Cardiac muscle cell (in vitro differentiated cells and primary cell): Measurements from ENCODE around the gene SGTA. TPM values are rescaled to one million over a fixed set of nuclear protein-coding genes. Genes with fewer than 3 reads are reported as not detected.

ENCODE experiments used
- DNase-seq, 2 donors: peaks; one replicate each; pipeline versions ENCODE4 v3.0.0 to v3.0.0-alpha.2; 2010 to 2017; ENCODE audit warnings: low read depth in 1 of 2, low spot score in 1 of 2
- H3K27ac ChIP-seq: fragments of 200-600 bp; sonication (generic); 2 replicates; pipeline ENCODE4 v1.5.1; 2016
- H3K27me3 ChIP-seq: fragments of 200-600 bp; sonication (generic); 2 replicates; pipeline ENCODE4 v1.6.0; 2016; ENCODE audit warnings: control low read depth
- H3K36me3 ChIP-seq: fragments of 200-600 bp; sonication (generic); 2 replicates; pipeline ENCODE4 v1.5.1; 2016; ENCODE audit warnings: control low read depth
- H3K4me1 ChIP-seq: fragments of 200-600 bp; sonication (generic); 2 replicates; pipeline ENCODE4 v1.8.1; 2017; ENCODE audit warnings: low read depth, mild to moderate bottlenecking, mixed run types
- H3K4me3 ChIP-seq: fragments of 200-600 bp; sonication (generic); 2 replicates; pipeline ENCODE4 v1.5.1; 2016; ENCODE audit warnings: mild to moderate bottlenecking
- H3K9me3 ChIP-seq: fragments of 200-600 bp; sonication (generic); 2 replicates; pipeline ENCODE4 v1.5.1; 2017; ENCODE audit warnings: low read depth, mild to moderate bottlenecking, control low read depth
- polyA plus RNA-seq: library from polyadenylated mRNA; unstranded; fragments of >200 nt; fragmentation: Nextera tagmentation; extraction: Ambion mirVana; gene quantifications from 2 replicates; pipeline ENCODE4 v1.2.1, GENCODE V29; 2016
- total RNA-seq: library from RNA; depleted of rRNA; stranded (reverse); fragments of >200 nt; gene quantifications from 2 replicates; pipeline ENCODE4 v1.2.3, GENCODE V29; 2016
- TF ChIP-seq, protein P1 (sequence below): IDR thresholded peaks from 2 replicates; pipeline ENCODE4 v1.5.1; 2012; ENCODE audit warnings: low read depth, mild to moderate bottlenecking, low read length

SGTA gene
- total and polyA plus RNA-seq, 2 experiments from 2014 or later: 102 to 135 TPM

DNA sequence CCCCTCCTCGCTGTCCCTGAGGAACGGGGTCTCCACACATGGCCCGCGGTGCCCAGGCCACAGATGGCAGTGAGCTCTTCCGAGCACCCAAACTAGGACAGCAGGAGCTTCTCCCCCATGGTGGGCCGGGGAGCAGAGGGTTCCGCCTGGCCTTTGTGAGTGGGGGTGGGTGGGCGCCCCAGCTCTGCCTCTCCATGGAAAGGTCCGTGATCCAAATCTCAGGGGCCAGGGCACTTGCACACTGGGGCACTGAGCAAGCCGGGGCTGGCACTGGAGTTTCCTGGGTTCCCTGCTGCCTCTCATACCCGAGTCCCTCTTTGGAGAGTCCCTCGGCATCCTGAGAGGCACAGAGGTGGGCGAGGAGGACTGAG, 59.7 kb downstream of the SGTA start:
- TF ChIP-seq, protein P1, sequence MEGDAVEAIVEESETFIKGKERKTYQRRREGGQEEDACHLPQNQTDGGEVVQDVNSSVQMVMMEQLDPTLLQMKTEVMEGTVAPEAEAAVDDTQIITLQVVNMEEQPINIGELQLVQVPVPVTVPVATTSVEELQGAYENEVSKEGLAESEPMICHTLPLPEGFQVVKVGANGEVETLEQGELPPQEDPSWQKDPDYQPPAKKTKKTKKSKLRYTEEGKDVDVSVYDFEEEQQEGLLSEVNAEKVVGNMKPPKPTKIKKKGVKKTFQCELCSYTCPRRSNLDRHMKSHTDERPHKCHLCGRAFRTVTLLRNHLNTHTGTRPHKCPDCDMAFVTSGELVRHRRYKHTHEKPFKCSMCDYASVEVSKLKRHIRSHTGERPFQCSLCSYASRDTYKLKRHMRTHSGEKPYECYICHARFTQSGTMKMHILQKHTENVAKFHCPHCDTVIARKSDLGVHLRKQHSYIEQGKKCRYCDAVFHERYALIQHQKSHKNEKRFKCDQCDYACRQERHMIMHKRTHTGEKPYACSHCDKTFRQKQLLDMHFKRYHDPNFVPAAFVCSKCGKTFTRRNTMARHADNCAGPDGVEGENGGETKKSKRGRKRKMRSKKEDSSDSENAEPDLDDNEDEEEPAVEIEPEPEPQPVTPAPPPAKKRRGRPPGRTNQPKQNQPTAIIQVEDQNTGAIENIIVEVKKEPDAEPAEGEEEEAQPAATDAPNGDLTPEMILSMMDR: no peak
- Histone ChIP-seq H3K9me3 (no peaks in the 10 kb centered on the region), H3K27me3 (peaks cover 25% of the 10 kb centered on the region), H3K27ac (no peak overlapping the region), H3K36me3 (no peaks in the 10 kb centered on the region), H3K4me3 (no peak overlapping the region), H3K4me1 (peaks cover 16% of the 10 kb centered on the region)
- DNase-seq: no peak

DNA sequence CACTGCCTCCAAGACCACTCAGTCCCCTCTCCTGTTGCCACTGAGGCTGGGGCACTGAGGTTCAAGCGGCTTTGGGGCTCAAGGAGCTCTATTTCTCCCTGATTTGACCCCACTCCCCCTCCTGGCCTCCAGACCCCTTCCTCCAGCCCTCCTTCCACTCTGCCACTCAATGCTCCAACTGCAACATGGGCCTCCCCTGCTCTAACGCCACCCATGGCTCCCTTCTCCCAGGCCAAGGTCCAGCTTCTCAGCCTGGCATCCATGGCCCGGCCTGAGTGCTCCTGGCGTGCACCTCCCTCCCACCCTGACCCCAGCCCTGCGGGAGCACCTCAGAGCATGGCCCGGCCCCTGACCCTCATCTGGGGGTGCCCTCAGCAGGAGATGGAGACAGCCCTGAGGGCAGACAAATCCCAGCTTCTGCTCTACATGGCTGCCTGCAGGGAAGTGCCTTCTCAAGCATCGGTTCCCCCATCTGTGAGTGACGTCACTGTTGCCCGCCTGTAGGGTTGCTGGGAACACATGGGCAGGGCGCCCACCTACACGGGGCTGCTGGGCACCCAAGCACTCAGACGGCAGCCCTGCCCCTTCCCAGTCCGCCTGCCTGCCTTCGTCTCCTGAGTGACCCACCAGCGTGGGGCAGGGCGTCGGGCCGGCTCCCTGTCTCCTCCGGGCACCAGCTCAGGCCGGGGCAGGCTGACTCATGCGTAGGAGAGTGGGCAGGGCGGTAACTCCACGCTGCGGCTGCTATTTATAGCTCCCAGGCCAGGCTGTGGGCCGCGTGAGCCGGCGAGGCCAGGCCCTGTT, 60.3 kb downstream of the SGTA start:
- Histone ChIP-seq H3K4me3 (no peak overlapping the region), H3K9me3 (no peaks in the 10 kb centered on the region), H3K27me3 (peaks cover 21% of the 10 kb centered on the region), H3K4me1 (peaks cover 16% of the 10 kb centered on the region), H3K27ac (no peak overlapping the region), H3K36me3 (no peaks in the 10 kb centered on the region)
- TF ChIP-seq, protein P1: no peak
- DNase-seq: peak; percentile 34 to 86

DNA sequence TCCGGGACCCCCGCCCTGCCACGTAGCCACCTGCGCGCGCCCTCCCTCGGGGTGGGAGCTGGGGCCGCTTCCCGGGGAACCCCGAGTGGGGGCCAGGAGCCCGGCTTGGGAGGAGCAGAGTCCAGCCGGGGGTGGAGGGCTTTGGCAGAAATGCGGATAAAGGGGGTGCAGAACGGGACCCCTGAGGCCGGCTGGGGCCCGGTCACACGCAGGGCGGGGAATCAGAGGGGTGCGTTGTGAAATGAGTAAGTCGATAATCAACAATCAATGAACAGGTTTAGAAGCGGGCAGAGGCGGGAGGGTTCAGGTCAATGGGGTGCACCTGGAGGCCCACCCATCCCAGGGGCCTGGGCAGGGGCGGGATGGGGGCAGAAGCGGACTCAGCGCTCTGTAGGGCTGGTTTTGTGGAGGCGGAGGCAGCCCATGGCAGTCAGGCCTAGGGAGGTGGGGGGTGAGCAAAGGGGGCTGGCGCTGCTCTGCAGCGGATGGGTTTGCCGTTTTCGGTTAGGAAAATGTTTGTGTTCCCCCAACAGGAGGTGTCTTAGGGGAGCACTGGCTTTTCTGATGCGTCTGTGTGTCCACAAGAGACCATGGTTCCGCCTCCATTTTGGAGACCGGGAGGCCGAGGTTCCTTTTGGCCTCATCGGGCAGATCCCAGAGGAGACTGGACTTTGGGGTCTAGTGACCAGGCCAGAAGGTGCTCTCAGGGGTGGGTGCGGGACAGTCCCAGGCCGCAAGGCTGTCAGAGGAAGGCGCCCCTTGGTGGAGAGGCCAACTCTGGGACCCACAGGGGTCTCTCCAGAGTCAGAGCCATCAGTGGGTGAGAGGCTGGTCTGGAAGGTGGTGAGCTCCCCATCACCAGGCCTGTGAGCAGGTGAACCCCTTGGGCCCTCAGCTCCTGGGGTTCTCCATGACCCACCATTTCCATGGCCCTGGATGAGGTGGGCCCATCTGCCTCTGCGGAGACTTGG, 61.2 kb downstream of the SGTA start:
- peak overlapping the region; percentile 44 for H3K4me3 ChIP-seq
- H3K9me3 ChIP-seq: no peaks in the 10 kb centered on the region
- no peak for DNase-seq
- H3K4me1 ChIP-seq: peaks cover 16% of the 10 kb centered on the region
- H3K27ac ChIP-seq: no peak overlapping the region
- TF ChIP-seq, protein P1: no peak
- no peaks in the 10 kb centered on the region for H3K36me3 ChIP-seq
- peaks cover 12% of the 10 kb centered on the region for H3K27me3 ChIP-seq

DNA sequence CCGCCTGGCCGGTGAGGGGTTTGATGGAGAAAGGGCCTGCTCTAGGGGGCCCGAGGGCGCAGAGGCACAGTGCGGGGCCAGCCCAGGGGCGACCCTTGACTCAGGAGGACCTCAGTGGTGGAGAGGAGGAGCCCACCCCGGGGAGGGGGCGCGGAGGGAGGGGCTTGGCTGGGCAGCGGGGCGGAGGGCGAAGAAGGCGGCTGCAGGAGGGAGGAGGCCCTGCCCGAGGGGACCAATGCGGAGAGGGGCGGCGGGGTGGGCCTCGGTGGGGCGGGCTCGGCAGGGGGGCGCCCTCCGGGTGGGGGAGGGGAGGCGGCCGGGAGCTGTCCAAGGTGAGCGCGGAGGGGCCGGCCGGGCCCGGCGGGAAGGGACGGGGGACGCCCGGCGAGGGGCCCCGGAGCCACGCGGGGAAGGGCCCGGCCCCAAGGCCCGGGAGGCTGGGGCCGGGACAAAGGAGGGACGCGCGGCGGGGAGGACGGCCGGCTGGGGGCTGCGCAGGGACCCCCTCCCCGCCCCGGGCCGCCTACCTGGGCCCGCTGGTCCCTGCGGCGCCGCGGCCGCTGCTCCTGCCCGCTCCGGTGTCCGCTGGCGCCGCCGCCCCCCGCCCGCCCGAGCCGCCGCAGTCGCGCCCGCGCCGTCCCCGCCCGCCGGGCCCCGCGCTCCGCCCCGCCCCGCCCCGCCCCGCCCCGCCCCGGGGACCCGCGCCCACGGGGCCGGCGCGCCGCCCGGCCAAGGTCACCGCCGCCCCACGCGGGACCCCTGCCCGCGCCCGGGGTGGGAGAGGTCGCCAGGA, 62.1 kb downstream of the SGTA start, which contains the start of gene DIRAS1:
DIRAS1 (minus strand) TSS at position 596 of the 793 bp plus-strand sequence. CDS start 3,566 bp downstream, outside the sequence.
- TF ChIP-seq, protein P1: no peak
- Histone ChIP-seq H3K4me1 (peaks cover 16% of the 10 kb centered on the region), H3K9me3 (no peaks in the 10 kb centered on the region), H3K27me3 (peaks cover 5% of the 10 kb centered on the region), H3K4me3 (peak within 1 kb of the TSS; percentile 44), H3K27ac (no peak within 1 kb of the TSS), H3K36me3 (no peaks in the 10 kb centered on the region)
- DNase-seq: peak in 1 of 2 donors; percentile 52
